SK-N-MC (cell line): ENCODE data around the gene TMEM254.
"Not testable (repeated sequence)": the region's sequence is repeated elsewhere in the genome, so short reads cannot be mapped to it uniquely, and the experiment has no call there.

Source experiments
- DNase-seq: peaks from one replicate; pipeline ENCODE4 v3.0.0-alpha.2; 2011; ENCODE audit warnings: low read depth, low spot score
- H3K27ac ChIP-seq: fragments of 200-600 bp; sonication (generic); 2 replicates; pipeline ENCODE4 v1.5.1; 2016; ENCODE audit warnings: mixed run types
- H3K36me3 ChIP-seq: fragments of 200-600 bp; sonication (generic); 2 replicates; pipeline ENCODE4 v1.6.1; 2017; ENCODE audit warnings: antibody characterized with exemption, low read length, mixed read lengths; ENCODE audit not compliant: insufficient read depth
- H3K4me3 ChIP-seq: fragments of 200-600 bp; sonication (generic); 2 replicates; pipeline ENCODE4 v1.5.1; 2016
- H3K9ac ChIP-seq: fragments of 200-600 bp; sonication (generic); 2 replicates; pipeline ENCODE4 v1.8.0; 2017; ENCODE audit warnings: mixed run types, mixed read lengths; ENCODE audit not compliant: insufficient read length
- H3K9me3 ChIP-seq: fragments of 200-600 bp; sonication (generic); 2 replicates; pipeline ENCODE4 v1.6.1; 2017; ENCODE audit warnings: low read depth, mild to moderate bottlenecking, antibody characterized with exemption, low read length, moderate library complexity, mixed read lengths
- EZH2 ChIP-seq: fragments of 200-600 bp; sonication (generic); IDR thresholded peaks from one replicate; pipeline ENCODE4 v1.6.1; 2017; ENCODE audit warnings: antibody characterized with exemption
- FOXP2 ChIP-seq: optimal IDR thresholded peaks from 2 replicates; pipeline ENCODE3; 2011; ENCODE audit warnings: mild to moderate bottlenecking, moderate library complexity; ENCODE audit not compliant: insufficient read depth; ENCODE audit errors: extremely low read length, control extremely low read depth
- POLR2AphosphoS5 ChIP-seq: IDR thresholded peaks from 2 replicates; pipeline ENCODE4 v1.6.1; 2012; ENCODE audit warnings: mild to moderate bottlenecking, low read depth, low read length, borderline replicate concordance

TMEM254 gene

GRCh38 chr10:80046629-80047441 lies 31.6 kb upstream of the TMEM254 start:
- no peak for TF ChIP-seq POLR2AphosphoS5
- no peaks in the 10 kb centered on the region for H3K36me3 ChIP-seq
- no peaks in the 10 kb centered on the region for H3K9me3 ChIP-seq
- no peak for DNase-seq
- H3K9ac ChIP-seq, result no peak overlapping the region
- no peak overlapping the region for H3K4me3 ChIP-seq
- H3K27ac ChIP-seq, result no peak overlapping the region

GRCh38 chr10:80050752-80051151 lies 27.7 kb upstream of the TMEM254 start:
- TF ChIP-seq POLR2AphosphoS5 (no peak), FOXP2 (no peak), EZH2 (no peak)
- H3K27ac ChIP-seq, result no peak overlapping the region
- H3K36me3 ChIP-seq, result no peaks in the 10 kb centered on the region
- DNase-seq, result no peak
- no peaks in the 10 kb centered on the region for H3K9me3 ChIP-seq
- H3K4me3 ChIP-seq, result no peak overlapping the region
- H3K9ac ChIP-seq, result no peak overlapping the region

- Histone ChIP-seq H3K9me3 (no peaks in the 10 kb centered on the region), H3K4me3 (no peak overlapping the region), H3K36me3 (no peaks in the 10 kb centered on the region), H3K9ac (no peak overlapping the region), H3K27ac (no peak overlapping the region)
- DNase-seq, result no peak
- TF ChIP-seq FOXP2 (no peak), POLR2AphosphoS5 (no peak), EZH2 (no peak)
Measured at GRCh38 chr10:80051993-80052392, 26.5 kb upstream of the TMEM254 start.

GRCh38 chr10:80055760-80056159 lies 22.7 kb upstream of the TMEM254 start:
- H3K4me3 ChIP-seq, result no peak overlapping the region
- no peaks in the 10 kb centered on the region for H3K9me3 ChIP-seq
- no peaks in the 10 kb centered on the region for H3K36me3 ChIP-seq
- H3K9ac ChIP-seq, result no peak overlapping the region
- H3K27ac ChIP-seq, result no peak overlapping the region
- DNase-seq, result no peak
- TF ChIP-seq POLR2AphosphoS5 (no peak), EZH2 (no peak), FOXP2 (no peak)

GRCh38 chr10:80057171-80057570 lies 21.3 kb upstream of the TMEM254 start:
- no peak overlapping the region for H3K9ac ChIP-seq
- no peak for TF ChIP-seq POLR2AphosphoS5
- no peak for TF ChIP-seq FOXP2
- no peak for TF ChIP-seq EZH2
- H3K36me3 ChIP-seq, result no peaks in the 10 kb centered on the region
- H3K27ac ChIP-seq, result no peak overlapping the region
- H3K4me3 ChIP-seq, result no peak overlapping the region
- no peak for DNase-seq
- no peaks in the 10 kb centered on the region for H3K9me3 ChIP-seq

- no peak overlapping the region for H3K27ac ChIP-seq
- no peak overlapping the region for H3K4me3 ChIP-seq
- H3K9ac ChIP-seq, result no peak overlapping the region
- no peak for DNase-seq
- no peaks in the 10 kb centered on the region for H3K9me3 ChIP-seq
- TF ChIP-seq FOXP2 (no peak), EZH2 (no peak), POLR2AphosphoS5 (no peak)
- H3K36me3 ChIP-seq, result no peaks in the 10 kb centered on the region
Measured at GRCh38 chr10:80064120-80064886, 14.2 kb upstream of the TMEM254 start.

- Histone ChIP-seq H3K9me3 (no peaks in the 10 kb centered on the region), H3K9ac (no peak overlapping the region), H3K27ac (no peak overlapping the region), H3K36me3 (no peaks in the 10 kb centered on the region), H3K4me3 (no peak overlapping the region)
- DNase-seq, result no peak
- TF ChIP-seq FOXP2, result no peak
- TF ChIP-seq POLR2AphosphoS5, result no peak
- no peak for TF ChIP-seq EZH2
Measured at GRCh38 chr10:80066809-80067208, 11.7 kb upstream of the TMEM254 start.

- DNase-seq, H3K27ac ChIP-seq, H3K9me3 ChIP-seq, H3K4me3 ChIP-seq, H3K36me3 ChIP-seq, H3K9ac ChIP-seq: not testable (repeated sequence)
Measured at GRCh38 chr10:80067821-80068220, 10.6 kb upstream of the TMEM254 start.
